ENCODE data around the gene CCDC61.

CCDC61 gene

GRCh38 chr19:46036744-46037128, 41.5 kb downstream of the CCDC61 start:
- Mint-ChIP-seq H3K4me1 (ENCODE audit: low read depth) (no peaks in the 10 kb centered on the region), H3K27me3 (peaks cover 20% of the 10 kb centered on the region), H3K9me3 (no peaks in the 10 kb centered on the region), H3K36me3 (ENCODE audit: low read depth) (no peaks in the 10 kb centered on the region), H3K4me3 (no peak overlapping the region), H3K27ac (no peak overlapping the region)

- H3K36me3 Mint-ChIP-seq (ENCODE audit: low read depth), result no peaks in the 10 kb centered on the region
- no peaks in the 10 kb centered on the region for H3K9me3 Mint-ChIP-seq
- H3K27me3 Mint-ChIP-seq, result peaks cover 46% of the 10 kb centered on the region
- H3K4me3 Mint-ChIP-seq, result no peak overlapping the region
- no peak overlapping the region for H3K27ac Mint-ChIP-seq
- H3K4me1 Mint-ChIP-seq (ENCODE audit: low read depth), result no peaks in the 10 kb centered on the region
These were observed 44.9 kb downstream of the CCDC61 start for GRCh38 chr19:46040125-46040524.

GRCh38 chr19:46040952-46041500, 45.8 kb downstream of the CCDC61 start, which contains the start of gene IGFL4:
Gene IGFL4 (minus strand): TSS chr19:46041002. CDS start chr19:46040962, 40 bp downstream.
- Mint-ChIP-seq H3K4me3 (no peak within 1 kb of the TSS), H3K27ac (no peak within 1 kb of the TSS), H3K4me1 (ENCODE audit: low read depth) (no peaks in the 10 kb centered on the region), H3K36me3 (ENCODE audit: low read depth) (no peaks in the 10 kb centered on the region), H3K9me3 (no peaks in the 10 kb centered on the region), H3K27me3 (peaks cover 47% of the 10 kb centered on the region)

GRCh38 chr19:46042252-46042883, 47.1 kb downstream of the CCDC61 start:
- Mint-ChIP-seq H3K4me3 (no peak overlapping the region), H3K27ac (no peak overlapping the region), H3K36me3 (ENCODE audit: low read depth) (no peaks in the 10 kb centered on the region), H3K27me3 (peaks cover 57% of the 10 kb centered on the region), H3K4me1 (ENCODE audit: low read depth) (no peaks in the 10 kb centered on the region), H3K9me3 (no peaks in the 10 kb centered on the region)

- no peaks in the 10 kb centered on the region for H3K4me1 Mint-ChIP-seq (ENCODE audit: low read depth)
- no peaks in the 10 kb centered on the region for H3K9me3 Mint-ChIP-seq
- no peak overlapping the region for H3K27ac Mint-ChIP-seq
- peaks cover 68% of the 10 kb centered on the region for H3K27me3 Mint-ChIP-seq
- no peaks in the 10 kb centered on the region for H3K36me3 Mint-ChIP-seq (ENCODE audit: low read depth)
- H3K4me3 Mint-ChIP-seq, result no peak overlapping the region
These were observed 48.3 kb downstream of the CCDC61 start for GRCh38 chr19:46043519-46043918.

- Mint-ChIP-seq H3K9me3 (no peaks in the 10 kb centered on the region), H3K4me3 (no peak overlapping the region), H3K27ac (no peak overlapping the region), H3K4me1 (ENCODE audit: low read depth) (no peaks in the 10 kb centered on the region), H3K36me3 (ENCODE audit: low read depth) (no peaks in the 10 kb centered on the region), H3K27me3 (peaks cover 66% of the 10 kb centered on the region)
These were observed 54.3 kb downstream of the CCDC61 start for GRCh38 chr19:46049597-46049996.

GRCh38 chr19:46052896-46053295, 57.6 kb downstream of the CCDC61 start:
- no peaks in the 10 kb centered on the region for H3K9me3 Mint-ChIP-seq
- H3K36me3 Mint-ChIP-seq (ENCODE audit: low read depth), result no peaks in the 10 kb centered on the region
- no peak overlapping the region for H3K4me3 Mint-ChIP-seq
- H3K4me1 Mint-ChIP-seq (ENCODE audit: low read depth), result no peaks in the 10 kb centered on the region
- peaks cover 71% of the 10 kb centered on the region for H3K27me3 Mint-ChIP-seq
- H3K27ac Mint-ChIP-seq, result no peak overlapping the region

GRCh38 chr19:46056536-46056935, 61.3 kb downstream of the CCDC61 start:
- peaks cover 7% of the 10 kb centered on the region for H3K9me3 Mint-ChIP-seq
- no peaks in the 10 kb centered on the region for H3K36me3 Mint-ChIP-seq (ENCODE audit: low read depth)
- no peak overlapping the region for H3K4me3 Mint-ChIP-seq
- H3K27me3 Mint-ChIP-seq, result peaks cover 71% of the 10 kb centered on the region
- H3K4me1 Mint-ChIP-seq (ENCODE audit: low read depth), result no peaks in the 10 kb centered on the region
- no peak overlapping the region for H3K27ac Mint-ChIP-seq

GRCh38 chr19:46058778-46059177, 63.5 kb downstream of the CCDC61 start:
- Mint-ChIP-seq H3K36me3 (ENCODE audit: low read depth) (no peaks in the 10 kb centered on the region), H3K9me3 (peaks cover 7% of the 10 kb centered on the region), H3K4me1 (ENCODE audit: low read depth) (no peaks in the 10 kb centered on the region), H3K27me3 (peaks cover 79% of the 10 kb centered on the region), H3K27ac (no peak overlapping the region), H3K4me3 (no peak overlapping the region)

GRCh38 chr19:46060012-46060411, 64.7 kb downstream of the CCDC61 start:
- H3K9me3 Mint-ChIP-seq, result peaks cover 7% of the 10 kb centered on the region
- peaks cover 77% of the 10 kb centered on the region for H3K27me3 Mint-ChIP-seq
- H3K36me3 Mint-ChIP-seq (ENCODE audit: low read depth), result no peaks in the 10 kb centered on the region
- H3K4me3 Mint-ChIP-seq, result no peak overlapping the region
- H3K4me1 Mint-ChIP-seq (ENCODE audit: low read depth), result no peaks in the 10 kb centered on the region
- H3K27ac Mint-ChIP-seq, result no peak overlapping the region

GRCh38 chr19:46063201-46063600, 67.9 kb downstream of the CCDC61 start:
- Mint-ChIP-seq H3K4me3 (no peak overlapping the region), H3K27ac (no peak overlapping the region), H3K9me3 (peaks cover 7% of the 10 kb centered on the region), H3K36me3 (ENCODE audit: low read depth) (no peaks in the 10 kb centered on the region), H3K4me1 (ENCODE audit: low read depth) (no peaks in the 10 kb centered on the region), H3K27me3 (peaks cover 82% of the 10 kb centered on the region)

- peaks cover 85% of the 10 kb centered on the region for H3K27me3 Mint-ChIP-seq
- no peak overlapping the region for H3K27ac Mint-ChIP-seq
- H3K4me3 Mint-ChIP-seq, result no peak overlapping the region
- no peaks in the 10 kb centered on the region for H3K4me1 Mint-ChIP-seq (ENCODE audit: low read depth)
- no peaks in the 10 kb centered on the region for H3K9me3 Mint-ChIP-seq
- H3K36me3 Mint-ChIP-seq (ENCODE audit: low read depth), result no peaks in the 10 kb centered on the region
These were observed 70.3 kb downstream of the CCDC61 start for GRCh38 chr19:46065486-46066071.

GRCh38 chr19:46066471-46066870, 71.2 kb downstream of the CCDC61 start:
- Mint-ChIP-seq H3K27ac (no peak overlapping the region), H3K4me1 (ENCODE audit: low read depth) (no peaks in the 10 kb centered on the region), H3K36me3 (ENCODE audit: low read depth) (no peaks in the 10 kb centered on the region), H3K9me3 (no peaks in the 10 kb centered on the region), H3K4me3 (no peak overlapping the region), H3K27me3 (peaks cover 88% of the 10 kb centered on the region)

- H3K9me3 Mint-ChIP-seq, result no peaks in the 10 kb centered on the region
- H3K27me3 Mint-ChIP-seq, result peaks cover 88% of the 10 kb centered on the region
- no peak overlapping the region for H3K27ac Mint-ChIP-seq
These were observed 72.4 kb downstream of the CCDC61 start for GRCh38 chr19:46067691-46068090.

More at GRCh38 chr19:46067691-46068090, 72.4 kb downstream of the CCDC61 start:
- Mint-ChIP-seq H3K36me3 (ENCODE audit: low read depth) (no peaks in the 10 kb centered on the region), H3K4me3 (no peak overlapping the region), H3K4me1 (ENCODE audit: low read depth) (no peaks in the 10 kb centered on the region)

Data from stimulated activated naive CD8-positive, alpha-beta T cell treated with anti-CD3 and anti-CD28 coated beads, Interleukin-15, Interleukin-2, amounts not matched to agents 100 ng/mL and 50 ng/mL, for 24 hours (primary cell).